CD4-positive, alpha-beta T cell treated with Interleukin-15 for 1 hour (primary cell): Measurements from ENCODE around the gene PLEKHS1.
"Not testable (repeated sequence)": the region's sequence is repeated elsewhere in the genome, so short reads cannot be mapped to it uniquely, and the experiment has no call there.

Experiments used
- DNase-seq: peaks from one replicate; pipeline ENCODE4 v3.0.0-alpha.2; 2020

PLEKHS1 gene

DNA sequence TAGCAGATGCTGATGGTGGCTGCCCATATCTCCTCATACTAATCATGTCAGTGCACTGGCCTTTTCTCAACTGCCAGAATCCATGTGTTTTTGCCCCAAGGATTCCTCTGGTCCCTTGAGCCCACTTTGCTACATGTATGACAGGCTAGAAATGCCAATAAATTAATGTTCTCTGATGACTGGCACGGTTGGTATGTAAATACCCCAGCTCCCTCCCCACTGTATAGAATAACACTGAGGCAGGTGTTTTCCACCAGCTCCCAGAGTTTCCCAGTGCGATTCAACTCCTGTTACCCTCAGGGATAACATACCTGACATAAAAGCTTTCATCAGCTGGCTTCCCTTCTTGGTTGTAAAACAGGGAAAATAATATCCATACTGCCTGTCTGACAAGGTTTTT is 9.0 kb upstream of the PLEKHS1 start:
- DNase-seq: no peak

DNA sequence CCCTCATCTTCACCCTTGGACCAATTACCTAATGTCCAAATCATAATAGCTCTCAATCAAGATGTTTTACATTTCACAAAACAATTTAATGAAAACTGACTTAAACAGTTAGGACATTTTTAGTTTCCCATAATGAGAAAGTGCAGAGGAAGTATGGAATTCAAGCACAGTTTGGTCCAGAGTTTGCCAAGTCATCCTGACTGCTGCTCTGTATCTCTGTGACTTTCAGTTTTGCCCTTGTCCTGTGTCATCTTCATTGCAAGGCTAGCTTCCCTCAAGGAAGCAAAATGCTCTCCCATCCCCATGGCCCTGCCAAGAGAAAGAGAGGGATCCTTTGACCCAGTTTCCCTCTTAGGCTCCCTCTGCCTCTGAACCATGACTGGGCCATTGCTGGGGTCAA is 7.9 kb upstream of the PLEKHS1 start:
- DNase-seq: no peak

DNA sequence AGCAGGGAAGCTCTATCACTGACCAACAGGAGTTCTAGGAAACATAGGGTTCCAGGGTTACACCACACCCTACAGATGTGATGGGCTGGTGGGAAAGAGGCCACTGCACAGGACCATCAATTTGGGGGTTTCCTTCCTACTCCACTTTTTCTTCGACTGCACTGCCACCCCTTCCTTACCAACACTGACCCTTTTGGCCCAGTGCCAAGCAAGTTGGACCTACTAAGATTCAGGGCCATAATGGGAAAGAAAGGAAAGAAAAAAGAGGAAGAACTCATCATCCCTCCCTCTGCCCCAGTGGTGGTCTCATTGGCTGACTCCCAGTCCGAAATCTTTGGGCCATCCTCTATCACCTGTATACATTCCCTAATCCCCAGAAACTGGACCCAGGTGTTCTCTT is 6.1 kb upstream of the PLEKHS1 start:
- DNase-seq: no peak

DNA sequence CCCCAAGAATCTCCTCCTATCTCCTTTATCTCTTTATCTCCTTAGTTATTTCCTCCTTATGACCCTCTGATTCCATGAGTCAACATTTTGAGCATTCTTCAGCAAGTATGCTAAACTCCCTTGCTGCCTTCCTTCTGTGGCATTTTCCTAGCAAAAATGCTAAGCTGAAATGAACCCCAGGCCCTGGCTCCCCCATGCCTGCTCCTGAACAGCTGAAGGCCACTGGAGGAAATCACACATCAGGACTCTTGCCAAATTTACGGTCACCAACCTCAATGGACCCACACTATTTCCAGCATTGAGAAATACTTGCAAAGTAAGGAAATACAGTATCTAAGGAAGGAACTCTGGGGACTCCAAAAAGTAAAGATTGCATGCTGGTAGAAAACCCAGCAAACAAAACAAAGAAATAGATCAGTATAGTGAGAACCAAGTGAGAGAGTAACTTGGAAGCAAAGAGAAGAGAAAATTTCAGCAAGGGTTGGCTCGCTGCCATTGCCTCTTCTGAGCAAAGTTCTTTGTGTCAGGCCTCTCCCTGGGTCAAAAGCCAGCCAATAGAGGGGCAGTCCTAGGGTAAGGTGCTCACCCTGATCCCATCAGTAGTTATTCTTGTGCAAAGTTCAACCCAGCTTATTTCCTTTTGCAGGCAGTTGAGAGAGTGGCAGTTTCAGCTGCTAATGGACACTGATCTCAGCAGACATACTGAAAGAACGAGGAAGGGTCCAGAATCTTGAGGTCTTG is 5.1 kb upstream of the PLEKHS1 start:
- DNase-seq: no peak

DNA sequence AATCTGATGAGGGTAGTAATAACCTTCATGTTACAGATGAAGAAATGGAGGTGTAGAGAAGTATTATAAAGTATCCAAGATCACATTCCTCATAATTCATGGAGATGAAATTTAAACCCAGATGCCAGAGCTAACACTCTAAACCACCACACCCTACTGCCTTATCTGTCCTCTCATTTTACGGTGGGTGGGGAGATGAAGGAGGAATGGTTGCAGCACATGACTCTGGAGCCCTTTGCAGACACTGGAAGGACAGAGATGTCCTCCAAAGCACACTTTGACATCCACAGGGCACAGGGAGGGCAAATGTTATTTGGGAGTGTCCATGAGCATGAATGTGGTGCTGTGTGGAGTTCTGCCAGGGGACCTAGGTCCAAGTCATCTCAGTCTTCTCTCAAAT is 1.1 kb downstream of the PLEKHS1 start:
- DNase-seq: no peak

DNA sequence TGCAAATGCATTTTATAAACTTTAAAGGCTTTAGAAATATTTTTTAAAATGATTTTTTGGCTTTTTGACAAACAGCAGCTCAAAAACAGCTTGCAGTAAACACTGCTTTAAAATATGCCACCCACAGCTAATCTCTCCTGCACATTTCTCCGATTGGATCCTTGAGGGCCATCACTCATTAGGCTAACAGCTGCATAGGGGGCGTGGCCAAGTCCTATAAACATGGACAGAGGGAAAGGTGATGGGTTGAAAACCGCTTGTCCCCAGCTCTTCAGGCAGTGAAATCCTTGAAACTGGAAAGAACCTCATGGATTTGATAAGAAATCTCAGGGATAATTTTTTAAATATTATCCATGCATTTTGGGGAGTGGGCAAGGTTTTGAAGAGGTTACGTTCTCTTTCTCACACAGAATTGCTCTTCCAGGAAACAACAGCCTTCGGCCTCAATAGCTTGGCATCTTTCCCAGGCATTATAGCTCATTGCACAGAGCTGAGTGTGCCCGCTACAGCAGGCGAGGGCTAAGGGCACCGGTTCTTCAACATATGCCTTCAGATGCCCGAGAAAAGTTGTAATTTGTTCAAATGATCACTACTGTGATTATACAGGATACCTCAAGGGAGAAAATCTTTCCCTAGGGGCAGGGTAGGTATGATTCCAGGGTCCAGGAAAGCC is 1.7 kb downstream of the PLEKHS1 start:
- no peak for DNase-seq

DNA sequence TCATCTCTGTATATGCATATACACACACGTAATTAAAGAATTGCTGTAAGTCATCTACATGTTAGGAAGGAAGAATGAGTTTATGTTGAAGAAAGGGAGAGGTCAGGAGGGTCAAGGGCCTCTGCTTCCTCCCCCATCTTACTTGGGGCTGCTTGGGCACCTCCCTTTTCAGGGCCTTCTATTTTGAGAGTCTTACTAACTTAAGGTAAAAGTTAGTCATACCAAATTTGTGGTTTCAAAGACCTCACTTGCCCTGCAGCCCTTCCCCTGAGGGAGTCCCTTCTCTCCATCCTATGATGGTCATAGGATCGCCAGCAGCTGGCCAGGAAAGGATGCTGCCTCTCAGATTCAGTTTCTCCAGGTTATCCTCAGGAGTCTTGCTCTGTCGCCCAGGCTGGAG is 2.6 kb downstream of the PLEKHS1 start:
- no peak for DNase-seq

DNA sequence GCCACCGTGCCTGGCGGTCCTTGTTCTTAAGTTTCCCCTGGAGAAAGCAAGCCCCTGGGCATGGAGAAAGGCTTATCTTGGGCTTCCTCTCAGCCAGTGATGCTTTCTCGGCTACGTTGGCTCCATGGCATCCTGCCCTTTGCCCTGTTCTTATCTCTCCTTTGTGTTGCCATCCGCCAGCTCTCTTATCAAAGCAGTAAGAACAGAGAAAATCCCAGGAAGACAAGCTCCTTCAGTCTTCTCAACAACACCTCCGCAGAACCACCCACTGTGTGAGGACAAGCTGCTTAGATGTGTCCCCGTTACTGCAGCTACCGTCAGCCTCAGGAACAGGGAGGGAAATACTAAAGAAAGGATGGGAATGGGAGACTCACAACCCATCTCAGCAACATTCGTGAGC is 3.3 kb downstream of the PLEKHS1 start:
- no peak for DNase-seq

DNA sequence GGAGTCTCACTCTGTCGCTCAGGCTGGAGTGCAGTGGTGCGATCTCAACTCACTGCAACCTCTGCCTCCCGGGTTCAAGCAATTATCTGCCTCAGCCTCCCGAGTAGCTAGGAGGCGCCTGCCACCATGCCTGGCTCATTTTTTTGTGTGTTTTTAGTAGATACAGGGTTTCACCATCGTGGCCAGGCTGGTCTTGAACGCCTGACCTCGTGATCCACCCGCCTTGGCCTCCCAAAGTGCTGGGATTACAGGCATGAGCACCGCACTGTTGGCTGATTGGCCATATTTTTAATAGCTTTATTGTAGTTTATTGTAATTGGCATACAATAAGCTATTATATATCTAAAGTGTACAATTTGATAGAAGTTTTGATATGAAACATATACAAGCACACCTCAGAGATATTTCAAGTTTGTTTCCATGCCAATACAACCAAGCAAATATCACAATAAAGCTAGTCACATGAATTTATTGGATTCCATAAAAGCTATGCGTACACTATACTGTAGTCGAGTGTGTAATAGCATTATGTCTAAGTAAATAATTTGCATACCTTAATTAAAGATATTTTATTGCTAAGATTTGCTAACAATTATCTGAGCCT is 5.6 kb downstream of the PLEKHS1 start:
- no peak for DNase-seq

DNA sequence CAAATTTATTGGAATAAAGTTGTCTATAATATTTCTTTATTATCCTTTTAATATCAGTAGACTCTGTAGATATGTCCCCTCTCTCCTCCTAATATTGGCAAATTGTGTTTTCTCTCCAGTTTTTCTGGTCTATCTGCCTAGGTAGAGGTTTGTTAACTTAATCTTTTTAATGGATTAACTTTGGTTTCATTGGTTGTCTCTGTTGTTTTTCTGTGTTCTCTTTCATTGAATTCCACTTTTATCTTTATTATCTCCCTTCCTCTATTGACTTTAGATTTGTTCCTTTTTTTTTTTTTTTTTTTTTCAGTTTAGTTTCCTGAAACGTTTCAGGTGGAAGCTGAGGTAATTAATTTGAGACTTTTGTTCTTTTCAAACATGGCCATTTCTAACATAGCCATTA is 10.6 kb downstream of the PLEKHS1 start:
- no peak for DNase-seq

DNA sequence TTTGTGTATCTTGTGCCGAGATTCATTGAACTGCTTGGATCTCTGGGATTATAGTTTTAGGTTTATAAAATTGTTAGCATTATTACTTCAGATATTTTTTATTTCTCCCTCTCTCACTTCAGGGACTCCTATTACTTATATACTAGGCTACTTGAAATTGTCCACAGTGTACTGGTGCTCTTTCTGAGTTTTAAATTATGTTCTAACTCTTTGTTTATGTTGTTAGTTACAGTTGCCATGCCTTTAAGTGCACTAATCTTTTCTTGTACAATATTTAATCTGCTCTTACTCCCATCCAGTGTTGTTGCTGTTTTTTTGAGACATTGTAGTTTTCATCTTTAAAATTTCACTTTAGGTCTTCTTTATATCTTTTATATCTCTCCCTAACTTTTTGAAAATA is 13.1 kb downstream of the PLEKHS1 start:
- no peak for DNase-seq

DNA sequence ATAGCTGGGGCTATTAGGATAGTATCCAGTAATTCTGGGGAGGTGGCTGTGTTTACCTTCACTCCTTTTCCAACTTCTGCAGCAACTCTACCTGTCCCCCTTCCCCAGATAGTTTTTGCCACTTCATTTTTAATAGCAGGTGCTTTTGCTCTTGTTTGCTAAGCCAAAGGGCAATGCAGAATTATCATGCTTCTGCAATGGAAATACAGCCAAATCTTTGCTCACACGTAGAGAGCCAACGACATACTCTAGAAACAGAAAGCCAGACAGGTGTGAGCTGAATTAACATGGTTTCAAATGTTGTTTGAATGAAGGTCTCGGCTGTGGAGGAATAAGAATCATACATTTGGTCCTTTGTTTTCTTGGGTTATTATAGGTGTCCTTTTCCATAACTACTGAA is 14.4 kb downstream of the PLEKHS1 start:
- DNase-seq: no peak

DNA sequence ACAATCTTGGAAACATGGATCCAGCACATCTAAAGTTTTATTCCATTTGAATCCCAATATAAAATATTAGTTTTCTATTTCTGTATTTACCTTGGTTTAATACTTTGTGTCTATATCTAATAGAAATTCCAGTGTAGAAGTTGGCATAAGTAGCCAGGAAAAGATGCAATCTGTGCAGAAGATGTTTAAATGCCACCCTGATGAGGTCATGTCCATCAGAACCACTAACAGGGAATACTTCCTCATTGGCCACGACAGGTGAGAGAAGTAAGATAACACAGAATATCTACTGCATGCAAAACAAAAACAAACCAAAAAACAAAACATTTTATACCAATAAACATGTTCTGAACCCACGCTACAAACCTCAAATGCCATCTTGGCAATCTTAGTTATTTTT is 15.7 kb downstream of the PLEKHS1 start:
- no peak for DNase-seq

DNA sequence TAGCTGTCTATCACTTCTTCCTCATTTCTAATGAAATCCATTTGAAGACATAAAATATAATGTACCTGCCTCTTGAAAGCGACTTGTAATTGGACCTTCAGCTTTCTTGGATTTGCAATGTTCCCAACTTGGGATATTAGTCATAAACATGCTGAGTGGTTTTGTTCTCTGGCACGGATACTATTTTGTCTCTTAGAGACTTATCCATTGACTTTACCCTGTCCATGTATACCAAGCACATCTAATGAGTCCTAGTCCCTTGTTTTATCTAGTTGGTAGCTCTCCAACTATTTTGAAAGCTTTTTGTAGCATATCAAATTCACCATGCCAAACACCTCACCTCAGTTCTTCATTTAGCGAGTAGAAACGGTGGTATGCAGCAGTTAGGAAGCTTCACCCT is 18.9 kb downstream of the PLEKHS1 start:
- DNase-seq: no peak

DNA sequence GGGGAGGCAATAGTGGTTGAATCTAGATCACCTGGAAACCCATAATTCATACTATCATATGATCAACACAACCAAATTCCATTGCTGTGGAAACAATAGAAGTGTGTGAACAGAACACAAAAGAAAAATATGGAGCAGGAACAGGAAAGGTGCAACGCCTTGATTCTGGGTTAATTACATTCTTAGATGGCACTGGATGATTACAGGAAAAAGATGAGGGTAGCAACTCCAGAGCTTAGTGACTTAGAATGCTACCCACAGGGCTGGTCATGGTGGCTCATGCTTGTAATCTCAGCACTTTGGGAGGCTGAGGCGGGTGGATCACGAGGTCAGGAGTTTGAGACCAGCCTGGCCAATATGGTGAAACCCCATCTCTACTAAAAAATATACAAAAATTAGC is 19.6 kb downstream of the PLEKHS1 start:
- DNase-seq: not testable (repeated sequence)

DNA sequence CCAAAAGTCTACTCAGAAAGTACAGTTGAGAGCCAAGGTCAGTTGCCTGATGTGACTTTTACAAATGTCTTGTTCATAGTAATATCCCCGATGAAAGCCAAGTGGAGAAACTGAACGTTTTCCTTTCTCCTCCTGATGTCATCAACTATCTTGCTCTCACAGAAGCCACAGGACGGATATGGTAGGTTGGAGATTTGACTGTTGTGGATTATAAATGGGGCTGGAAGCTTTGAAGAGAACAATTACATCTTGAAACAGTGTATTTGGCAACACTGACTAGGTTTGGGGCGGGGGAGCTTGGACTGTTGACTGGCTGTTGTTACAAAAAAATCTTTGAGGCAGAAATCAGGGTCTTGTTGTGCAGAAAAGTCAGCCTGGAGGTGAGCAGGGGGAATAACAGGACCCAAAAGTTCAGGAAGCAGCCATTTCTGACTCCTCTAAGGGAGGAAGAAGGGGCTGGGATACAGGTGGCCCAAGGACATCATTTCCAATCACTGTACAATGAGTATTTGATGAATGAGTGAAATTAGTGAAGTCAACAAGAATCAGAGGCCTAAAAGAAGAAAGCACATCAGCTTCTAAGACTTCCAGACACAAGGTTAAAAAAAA is 24.3 kb downstream of the PLEKHS1 start:
- DNase-seq: no peak

DNA sequence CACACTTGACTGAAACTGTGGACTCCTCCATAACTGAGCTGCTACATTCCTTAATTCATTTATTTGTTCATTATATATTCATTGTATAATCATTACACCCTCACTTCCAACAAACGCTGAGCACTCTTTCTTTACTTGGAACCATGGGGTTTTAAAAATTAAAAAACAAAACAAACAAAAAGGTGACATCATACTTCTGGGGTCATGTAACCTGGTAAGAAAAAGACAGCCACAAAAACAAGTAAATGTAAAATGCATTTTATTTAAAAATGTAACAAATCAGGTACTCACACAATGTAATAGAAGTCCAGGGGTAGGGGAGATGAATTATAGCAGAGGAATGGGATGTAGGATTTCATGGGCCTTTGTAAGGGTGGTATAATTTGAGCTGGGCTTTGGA is 25.1 kb downstream of the PLEKHS1 start:
- DNase-seq: no peak

DNA sequence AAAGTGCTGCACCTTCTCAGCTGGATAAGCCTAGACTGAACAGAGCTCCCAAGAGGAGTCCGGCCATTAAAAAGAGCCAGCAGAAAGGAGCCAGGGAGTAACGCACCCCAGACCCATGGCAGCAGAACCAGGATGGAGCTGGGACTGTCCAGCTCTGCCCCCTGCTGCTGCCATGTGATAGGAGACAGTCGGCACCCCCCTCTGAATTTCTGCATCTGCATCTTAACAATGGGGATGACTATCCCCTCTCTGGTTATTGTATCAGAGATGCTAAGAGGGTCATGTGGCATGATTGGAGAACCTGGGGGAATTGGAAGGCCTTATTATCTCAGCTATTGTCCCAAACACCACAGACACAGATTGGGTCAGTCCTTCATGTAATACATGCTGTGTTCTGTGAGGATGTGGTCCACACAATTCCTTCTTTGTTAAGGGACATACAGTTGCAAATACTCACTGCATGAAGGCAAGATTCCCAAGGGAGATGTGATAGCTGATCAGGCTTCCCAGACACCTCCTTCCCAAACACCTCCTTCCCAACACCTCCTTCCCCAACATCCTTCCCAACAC is 29.3 kb downstream of the PLEKHS1 start:
- DNase-seq: no peak

DNA sequence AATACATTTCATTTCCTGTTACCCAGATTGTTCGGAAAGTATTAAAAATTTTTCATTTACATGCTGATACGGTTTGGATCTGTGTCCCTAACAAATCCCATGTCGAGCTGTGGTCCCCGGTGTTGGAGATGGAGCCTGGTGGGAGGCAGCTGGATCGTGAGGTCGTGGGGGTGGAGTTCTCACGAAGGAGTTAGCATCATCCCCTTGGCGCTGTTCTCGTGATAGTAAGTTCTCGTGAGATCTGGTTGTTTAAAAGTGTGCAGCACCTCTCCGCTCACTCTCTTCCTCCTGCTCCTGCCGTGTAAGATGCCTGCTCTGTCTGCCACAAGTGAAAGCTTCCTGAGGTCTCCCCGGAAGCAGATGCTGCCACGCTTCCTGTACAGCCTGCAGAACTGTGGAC is 30.9 kb downstream of the PLEKHS1 start:
- DNase-seq: no peak

DNA sequence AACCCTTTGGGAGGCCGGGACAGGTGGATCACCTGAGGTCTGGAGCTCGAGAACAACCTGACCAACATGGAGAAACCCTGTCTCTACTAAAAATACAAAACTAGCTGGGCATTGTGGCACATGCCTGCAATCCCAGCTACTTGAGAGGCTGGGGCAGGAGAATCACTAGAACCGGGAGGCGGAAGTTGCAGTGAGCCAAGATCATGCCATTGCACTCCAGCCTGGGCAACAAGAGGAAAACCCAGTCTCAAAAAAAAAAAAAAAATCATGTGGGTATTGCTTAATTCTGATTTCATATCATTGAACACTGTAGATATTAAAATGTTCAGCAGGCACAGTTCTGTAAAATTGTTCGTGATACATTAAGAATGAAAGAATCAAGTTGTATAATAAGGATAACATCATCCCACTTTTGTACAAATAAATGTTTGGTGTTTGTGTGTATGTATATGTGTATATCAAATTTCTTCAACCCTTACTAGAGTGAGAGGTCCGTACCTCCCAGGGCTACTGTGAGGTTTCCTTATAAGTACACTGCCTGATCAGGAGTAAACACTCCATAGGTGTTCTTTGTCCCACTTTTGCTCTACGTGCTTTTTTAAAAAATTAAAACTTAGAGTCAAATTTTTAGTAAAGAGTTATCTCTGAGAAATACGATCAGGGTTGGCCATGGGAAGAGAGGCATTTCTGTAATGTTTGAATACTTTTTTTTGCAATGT is 31.7 kb downstream of the PLEKHS1 start:
- DNase-seq: no peak

DNA sequence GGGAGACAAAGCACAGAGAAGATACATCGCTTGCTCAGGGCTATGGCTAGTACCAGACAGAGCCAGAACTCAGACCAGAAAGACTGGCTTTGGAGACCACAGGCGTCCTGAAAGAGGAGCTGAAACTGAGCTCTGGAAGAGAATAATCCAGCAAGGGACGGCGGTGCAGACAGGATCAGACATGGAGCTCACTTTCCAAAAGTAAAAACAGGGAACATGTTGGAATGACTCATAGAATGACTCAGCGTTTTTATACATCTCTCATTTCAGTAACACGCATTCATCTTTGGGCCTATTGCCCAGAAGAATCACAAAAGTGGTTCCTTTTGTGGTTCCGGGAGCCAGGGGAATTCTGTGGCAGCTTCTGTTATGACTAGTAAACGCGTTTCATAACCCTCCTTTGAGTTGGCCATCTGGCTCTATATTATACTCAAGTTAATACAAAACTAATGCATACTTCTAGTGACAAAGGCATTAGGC is 37.2 kb downstream of the PLEKHS1 start:
- DNase-seq: no peak

DNA sequence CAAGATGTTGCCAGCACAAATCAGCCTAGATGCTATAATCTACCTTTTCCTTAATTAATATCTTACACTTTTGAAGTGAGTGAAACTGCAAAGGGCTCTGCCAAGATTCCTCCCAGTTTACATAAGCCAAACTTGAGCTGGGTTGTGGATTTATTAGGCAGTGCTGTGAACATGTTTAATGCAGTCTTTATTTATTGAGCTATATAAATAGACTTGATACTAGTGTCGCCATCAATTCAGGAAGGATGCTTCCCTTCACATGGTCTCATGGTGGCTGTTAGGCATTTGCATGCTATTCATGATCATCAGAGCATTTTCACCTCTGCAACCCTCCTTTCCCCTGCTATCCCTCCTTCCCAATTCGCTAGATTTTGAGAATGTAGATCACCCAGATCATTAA is 40.2 kb downstream of the PLEKHS1 start:
- no peak for DNase-seq

DNA sequence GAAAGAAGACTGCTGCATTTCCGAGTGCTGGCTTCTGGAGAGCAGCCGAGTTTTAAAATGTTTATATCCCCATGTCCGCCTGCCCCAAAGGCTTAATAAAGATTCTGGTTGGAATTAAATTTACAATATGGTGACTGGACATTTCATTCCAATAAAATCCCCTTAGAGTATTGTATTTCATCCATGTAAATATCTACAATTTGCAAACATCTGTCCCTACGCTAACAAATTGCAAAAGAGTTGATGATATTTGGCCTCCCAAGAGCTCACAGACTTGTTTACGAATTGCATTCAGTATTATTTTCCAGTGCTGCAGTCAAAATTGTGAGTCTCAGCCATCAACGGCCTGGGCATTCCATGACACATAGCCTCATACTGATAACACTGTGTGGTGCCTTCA is 50.1 kb downstream of the PLEKHS1 start:
- no peak for DNase-seq
